Activated T-helper 1 cell treated with anti-CD3 and anti-CD28 coated beads, Interleukin-12 subunit alpha, Interleukin-12 subunit beta, Interleukin-2, Interleukin-4 antibody, amounts not matched to agents 30 ng/mL and 10 ng/mL and 1 ng/mL, durations not matched to agents 14 hours and 24 hours and 36 hours (primary cell): Measurements from ENCODE around the gene VAMP3. TPM values are rescaled to one million over a fixed set of nuclear protein-coding genes. Genes with fewer than 3 reads are reported as not detected.

Source experiments
- total RNA-seq: library from RNA; stranded (reverse); gene quantifications from 2 replicates; pipeline ENCODE4 v1.2.3, GENCODE V29; 2022

The VAMP3 gene
- total RNA-seq, 1 donor from 2014 or later, result 26.8 TPM

Other genes starting within 250 kb of the VAMP3 start
- 4.0 and 4.4 TPM in 2 replicates for gene PER3, start 13.0 kb downstream of the VAMP3 start, total RNA-seq
- not detected in 2 replicates for gene UTS2, start 81.8 kb downstream of the VAMP3 start, total RNA-seq
- 57.0 and 60.5 TPM in 2 replicates for gene TNFRSF9, start 169.5 kb downstream of the VAMP3 start, total RNA-seq
- gene PARK7, start 190.4 kb downstream of the VAMP3 start, total RNA-seq, result 425 and 429 TPM in 2 replicates